Hematopoietic multipotent progenitor cell treated with erythropoietin and hydrocortisone succinate and interleukin-3 and kit ligand, for 15 days (in vitro differentiated cells): ENCODE data around the gene RAB22A.

Source experiments
- DNase-seq: peaks from one replicate; pipeline ENCODE4 v3.0.0-alpha.2; 2015; ENCODE audit warnings: low spot score

The RAB22A gene

DNA sequence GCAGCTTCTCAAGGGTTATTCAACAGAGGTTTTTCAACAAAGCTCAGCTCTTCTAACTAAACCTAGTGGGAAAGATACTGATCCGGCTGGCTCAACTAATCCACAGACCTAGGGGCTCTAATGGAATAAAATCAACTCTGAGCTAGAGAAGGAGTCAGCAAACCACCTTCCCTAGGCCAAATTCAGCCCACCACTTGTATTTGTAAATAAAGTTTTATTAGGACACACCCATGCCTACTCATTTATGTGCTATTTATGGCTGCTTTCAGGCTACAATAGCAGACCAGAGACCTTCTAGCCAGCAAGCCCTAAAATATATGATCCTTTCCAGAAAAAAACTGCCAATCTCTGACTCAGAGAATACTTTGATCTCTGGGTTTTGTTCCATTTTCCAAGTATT is 6.0 kb upstream of the RAB22A start:
- DNase-seq: no peak

DNA sequence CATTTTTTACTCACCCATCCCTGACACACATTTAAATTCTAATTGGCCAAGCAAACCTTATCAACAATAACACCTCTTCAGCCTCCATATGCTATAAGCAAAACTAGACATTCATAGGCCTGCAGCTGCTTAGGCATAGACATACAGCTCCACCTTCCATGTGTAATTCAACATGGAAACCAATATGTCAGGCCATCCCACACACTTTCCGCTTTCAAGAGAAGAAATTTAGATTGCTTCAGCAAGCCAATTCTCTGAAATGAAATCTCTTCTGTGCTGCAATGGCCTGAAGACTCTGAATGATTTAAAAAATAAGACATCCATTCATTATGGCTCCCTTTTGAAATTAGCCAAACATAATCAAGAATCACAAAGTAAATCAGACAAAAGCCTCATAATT is 4.5 kb upstream of the RAB22A start:
- DNase-seq: no peak

GRCh38 chr20:58306421-58307261 is 2.9 kb upstream of the RAB22A start:
- peak; percentile 29 for DNase-seq

DNA sequence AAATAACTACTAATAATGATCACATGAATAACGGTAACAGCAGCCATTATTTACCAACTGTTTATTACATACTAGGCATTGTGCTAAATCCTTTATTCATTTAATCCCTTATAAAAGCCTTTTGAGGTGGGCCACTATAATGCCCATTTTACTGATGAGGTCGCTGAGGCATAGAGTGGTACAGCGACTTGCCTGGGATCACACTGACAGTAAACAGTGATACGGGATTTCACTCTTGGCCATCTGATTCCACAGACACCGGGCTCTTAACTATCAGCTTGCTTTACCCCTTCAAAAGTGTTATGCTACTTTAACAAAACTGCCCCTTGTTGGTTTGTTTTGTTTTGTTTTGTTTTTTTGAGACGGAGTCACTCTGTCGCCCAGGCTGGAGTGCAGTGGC is 2.2 kb upstream of the RAB22A start:
- no peak for DNase-seq

DNA sequence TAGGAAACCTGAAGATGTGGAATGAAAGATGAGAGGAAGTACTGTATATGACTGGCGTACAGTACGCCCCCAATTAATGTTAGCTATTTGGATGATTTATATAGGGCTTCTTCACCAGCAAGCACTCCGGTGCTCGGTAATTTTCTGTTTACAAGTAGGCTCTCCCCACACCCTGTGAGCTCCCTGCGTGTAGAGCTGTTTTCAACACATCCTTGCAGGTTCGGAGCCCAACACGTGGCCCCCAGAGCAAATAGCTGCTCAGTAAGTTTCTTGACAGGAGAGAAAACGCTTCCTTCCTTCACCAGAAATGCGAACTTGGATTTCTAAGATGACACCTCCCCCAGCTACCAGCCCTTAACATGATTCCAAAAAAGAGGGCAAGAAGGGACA is 1.2 kb upstream of the RAB22A start:
- DNase-seq: no peak

GRCh38 chr20:58308680-58309527 is 611 bp upstream of the RAB22A start:
- DNase-seq: peak; percentile 50

GRCh38 chr20:58310291-58310782 is 822 bp downstream of the RAB22A start:
- DNase-seq: peak; percentile 34

GRCh38 chr20:58312836-58313235 is 3.3 kb downstream of the RAB22A start:
- no peak for DNase-seq

DNA sequence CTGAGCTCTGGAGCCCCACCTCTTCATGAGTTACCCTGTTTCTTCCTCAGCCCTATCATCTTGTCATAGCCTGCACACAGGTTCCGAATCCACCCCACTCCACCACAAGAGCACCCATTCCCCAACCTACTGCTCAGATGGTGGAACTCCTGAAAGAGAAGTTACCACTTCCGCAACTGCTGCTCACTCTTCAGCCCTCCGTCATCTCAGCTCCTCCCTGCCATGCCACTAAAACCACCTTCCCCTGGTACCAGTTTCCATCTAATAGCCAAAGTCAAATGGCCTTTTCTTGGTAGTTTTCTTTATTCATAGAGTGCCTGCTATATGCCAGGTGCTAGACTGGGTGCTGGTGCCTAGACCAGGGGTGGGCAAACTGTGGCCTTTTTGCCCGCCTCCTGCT is 3.9 kb downstream of the RAB22A start:
- DNase-seq: no peak

DNA sequence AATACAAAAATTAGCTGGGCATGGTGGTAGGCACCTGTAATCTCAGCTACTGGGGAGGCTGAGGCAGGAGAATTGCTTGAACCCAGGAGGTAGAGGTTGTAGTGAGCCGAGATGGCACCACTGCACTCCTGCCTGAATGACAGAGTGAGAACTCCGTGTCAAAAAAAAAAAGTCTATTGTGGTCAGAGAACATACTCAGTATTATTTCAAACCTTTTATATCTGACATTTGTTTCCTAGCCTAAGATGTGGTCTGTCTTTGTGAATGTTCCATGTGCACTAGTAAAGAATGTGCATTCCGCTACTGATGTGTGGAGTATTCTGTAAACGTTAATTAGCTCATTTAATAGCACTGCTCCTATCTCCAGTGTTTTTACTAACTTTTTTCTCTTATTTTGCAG is 11.7 kb downstream of the RAB22A start:
- no peak for DNase-seq

DNA sequence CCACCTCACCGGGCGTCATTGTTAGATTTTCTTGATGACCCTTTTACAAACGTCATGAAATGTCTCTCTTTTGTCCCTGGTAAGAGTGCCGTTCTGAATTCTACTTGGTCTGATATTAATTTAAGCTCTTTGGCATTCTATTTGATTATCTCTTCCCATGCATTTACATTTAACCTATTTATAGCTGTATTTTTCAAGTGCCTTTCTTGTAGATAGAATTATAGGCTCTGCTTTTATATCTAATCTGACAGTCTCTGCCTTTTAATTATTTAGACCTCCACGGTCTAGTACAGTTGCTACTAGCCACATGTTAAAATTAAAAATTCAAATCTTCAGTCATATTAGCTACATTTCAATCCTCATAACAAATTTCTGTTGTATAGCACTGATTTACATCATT is 12.6 kb downstream of the RAB22A start:
- no peak for DNase-seq

DNA sequence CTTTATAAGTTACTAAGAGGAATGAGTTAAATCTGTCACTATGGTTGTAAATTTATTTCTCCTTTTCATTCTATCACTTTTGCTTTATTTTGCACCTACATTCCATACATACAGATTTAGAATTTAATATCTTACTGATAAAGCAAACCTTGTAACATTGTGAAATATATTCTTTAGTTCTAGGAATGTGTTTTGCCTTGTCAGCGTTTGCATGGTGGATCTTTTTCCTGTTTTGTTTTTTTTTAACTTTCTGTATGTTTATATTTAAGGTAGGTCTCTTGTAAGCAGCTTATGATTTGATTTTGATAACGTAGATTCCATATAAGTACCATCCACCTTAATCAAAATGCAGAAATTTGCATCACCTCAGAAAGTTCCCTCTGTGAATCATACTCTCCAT is 16.4 kb downstream of the RAB22A start:
- no peak for DNase-seq

GRCh38 chr20:58327211-58327610 is 17.7 kb downstream of the RAB22A start:
- DNase-seq: no peak

- no peak for DNase-seq
Observed at GRCh38 chr20:58328836-58329235, 19.3 kb downstream of the RAB22A start.

DNA sequence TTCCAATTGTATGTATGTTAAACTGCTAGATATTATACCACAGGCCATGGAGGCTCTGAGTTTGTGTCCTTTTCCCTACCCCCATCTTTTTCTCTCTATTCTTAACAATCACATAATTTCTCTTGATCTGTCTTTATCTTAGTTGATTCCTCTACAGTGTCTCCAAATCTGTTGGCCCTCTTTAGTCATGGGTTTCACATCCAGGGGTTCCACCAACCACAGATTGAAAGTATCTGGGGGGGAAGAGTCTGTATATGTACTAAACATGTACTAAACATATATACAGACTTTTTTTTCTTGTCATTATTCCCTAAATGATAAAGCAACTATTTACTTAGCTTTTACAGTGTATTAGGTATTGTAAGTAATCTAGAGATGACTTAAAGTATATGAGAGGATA is 20.2 kb downstream of the RAB22A start:
- no peak for DNase-seq

GRCh38 chr20:58330249-58330648 is 20.7 kb downstream of the RAB22A start:
- no peak for DNase-seq

DNA sequence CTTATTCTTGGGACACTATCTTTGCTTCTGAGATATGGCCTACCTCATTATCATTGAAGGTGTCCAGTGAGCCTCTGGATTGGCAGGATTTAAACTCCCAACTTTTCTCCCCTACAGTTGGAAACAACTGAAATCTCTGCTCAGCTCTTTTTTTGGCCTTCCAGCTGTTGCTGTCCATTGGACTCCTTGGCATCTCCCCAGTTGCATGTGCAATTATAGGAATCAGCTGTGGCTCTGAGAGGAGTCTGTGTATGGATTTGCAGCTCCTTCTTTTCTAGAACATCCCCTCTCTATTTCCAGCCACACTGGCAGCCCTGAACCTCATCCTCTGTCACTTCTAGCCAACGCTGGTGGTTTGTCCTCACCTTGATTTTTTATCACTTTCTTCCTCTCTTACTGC is 21.2 kb downstream of the RAB22A start:
- no peak for DNase-seq

- DNase-seq: no peak
Observed at GRCh38 chr20:58331961-58332551, 22.5 kb downstream of the RAB22A start.

- DNase-seq: no peak
Observed at GRCh38 chr20:58339741-58340140, 30.2 kb downstream of the RAB22A start.

- DNase-seq: no peak
Observed at GRCh38 chr20:58340151-58340550, 30.6 kb downstream of the RAB22A start.

GRCh38 chr20:58340853-58341252 is 31.3 kb downstream of the RAB22A start:
- DNase-seq: no peak

DNA sequence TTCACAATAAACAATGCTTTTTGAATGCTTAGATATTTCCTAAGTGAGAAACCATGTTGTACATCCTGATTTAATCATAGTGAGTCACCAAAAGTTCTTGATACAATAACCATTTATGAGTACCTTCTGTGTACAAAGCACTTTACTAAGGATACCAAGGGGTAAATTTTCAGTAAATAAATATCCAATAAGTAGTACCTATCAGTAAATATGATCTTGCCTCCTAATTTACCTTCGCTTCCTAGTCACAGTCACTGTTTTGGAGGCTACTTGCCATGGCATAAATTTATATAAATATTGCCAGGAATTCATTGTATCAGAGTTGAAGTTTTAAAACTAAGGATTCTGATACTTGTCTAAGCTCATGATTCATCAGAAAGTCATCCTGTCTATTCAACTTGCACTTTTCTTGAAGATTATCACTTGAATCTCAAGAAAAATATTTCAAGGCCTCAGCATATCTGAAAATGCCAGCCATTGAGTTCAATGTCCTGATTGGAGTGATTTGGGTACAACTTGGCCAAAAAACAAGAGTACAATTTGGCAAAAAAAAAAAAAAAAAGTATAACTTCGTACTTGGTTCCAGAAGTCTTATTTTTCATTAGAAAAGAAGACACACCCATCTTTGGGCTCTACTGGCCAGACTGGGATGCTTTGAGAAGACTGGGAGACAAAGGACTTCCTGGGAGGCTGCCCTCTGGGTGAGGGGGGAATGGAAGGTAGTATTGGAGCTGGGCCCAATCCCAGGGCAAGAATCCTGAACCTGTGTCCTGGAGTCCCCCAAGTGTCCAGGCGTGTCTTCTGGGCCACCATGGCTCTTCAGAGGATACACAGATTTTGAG is 32.8 kb downstream of the RAB22A start:
- DNase-seq: no peak
